Measurements from ENCODE around the gene GALK2.
"Not testable (repeated sequence)": the region's sequence is repeated elsewhere in the genome, so short reads cannot be mapped to it uniquely, and the experiment has no call there.

DNA sequence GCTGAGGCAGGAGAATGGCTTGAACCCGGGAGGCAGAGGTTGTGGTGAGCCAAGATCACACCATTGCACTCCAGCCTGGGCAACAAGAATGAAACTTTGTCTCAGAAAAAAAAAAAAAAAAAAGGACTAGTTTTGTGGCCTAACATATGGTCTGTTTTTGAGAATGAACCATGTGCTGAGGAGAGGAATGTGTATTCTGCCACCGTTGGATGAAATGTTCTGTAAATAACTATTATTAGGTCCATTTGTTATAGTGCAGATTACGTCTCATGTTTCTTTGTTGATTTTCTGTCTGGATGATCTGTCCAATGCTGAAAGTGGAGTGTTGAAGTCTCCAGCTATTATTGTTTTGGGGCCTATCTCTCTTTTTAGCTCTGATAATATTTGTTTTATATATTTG is 13.7 kb downstream of the GALK2 start:
- TF ChIP-seq, protein P1, sequence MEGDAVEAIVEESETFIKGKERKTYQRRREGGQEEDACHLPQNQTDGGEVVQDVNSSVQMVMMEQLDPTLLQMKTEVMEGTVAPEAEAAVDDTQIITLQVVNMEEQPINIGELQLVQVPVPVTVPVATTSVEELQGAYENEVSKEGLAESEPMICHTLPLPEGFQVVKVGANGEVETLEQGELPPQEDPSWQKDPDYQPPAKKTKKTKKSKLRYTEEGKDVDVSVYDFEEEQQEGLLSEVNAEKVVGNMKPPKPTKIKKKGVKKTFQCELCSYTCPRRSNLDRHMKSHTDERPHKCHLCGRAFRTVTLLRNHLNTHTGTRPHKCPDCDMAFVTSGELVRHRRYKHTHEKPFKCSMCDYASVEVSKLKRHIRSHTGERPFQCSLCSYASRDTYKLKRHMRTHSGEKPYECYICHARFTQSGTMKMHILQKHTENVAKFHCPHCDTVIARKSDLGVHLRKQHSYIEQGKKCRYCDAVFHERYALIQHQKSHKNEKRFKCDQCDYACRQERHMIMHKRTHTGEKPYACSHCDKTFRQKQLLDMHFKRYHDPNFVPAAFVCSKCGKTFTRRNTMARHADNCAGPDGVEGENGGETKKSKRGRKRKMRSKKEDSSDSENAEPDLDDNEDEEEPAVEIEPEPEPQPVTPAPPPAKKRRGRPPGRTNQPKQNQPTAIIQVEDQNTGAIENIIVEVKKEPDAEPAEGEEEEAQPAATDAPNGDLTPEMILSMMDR (optimal IDR thresholded peaks at IDR 0.05 in 1 of 3, IDR thresholded peaks at IDR 0.05 in 1 of 3, conservative IDR thresholded peaks at IDR 0.05 in 1 of 3; ENCODE audit: extremely low read depth in 1 of 3, insufficient read depth in 2 of 3, low read length in 3 of 3): not testable (repeated sequence)
- not testable (repeated sequence) for TF ChIP-seq EZH2 (IDR thresholded peaks at IDR 0.05; ENCODE audit: low read length)

All from keratinocyte (primary cell).